H9 (cell line): ENCODE measurements around the gene TCF15. TPM values are rescaled to one million over a fixed set of nuclear protein-coding genes. Genes with fewer than 3 reads are reported as not detected.

Experiments
- DNase-seq: peaks from one replicate; pipeline ENCODE4 v3.0.0-alpha.2; 2017
- H2AFZ ChIP-seq: one replicate; pipeline ENCODE4 v1.6.1; 2013; ENCODE audit warnings: mild to moderate bottlenecking, low read length, control low read depth, moderate library complexity
- H2AK5ac ChIP-seq: 2 replicates; pipeline ENCODE4 v1.6.1; 2013; ENCODE audit warnings: low read length, control low read depth, mixed read lengths; ENCODE audit not compliant: insufficient read length
- H2BK120ac ChIP-seq: one replicate; pipeline ENCODE4 v1.6.1; 2013; ENCODE audit warnings: low read depth, mild to moderate bottlenecking, low read length, control low read depth, inconsistent platforms; ENCODE audit not compliant: poor library complexity, severe bottlenecking
- H2BK12ac ChIP-seq: 2 replicates; pipeline ENCODE4 v1.6.1; 2013; ENCODE audit warnings: low read length, control low read depth, mixed read lengths, low read depth; ENCODE audit not compliant: insufficient read length
- H2BK15ac ChIP-seq: 2 replicates; pipeline ENCODE4 v1.6.1; 2013; ENCODE audit warnings: low read depth, low read length, control low read depth
- H2BK20ac ChIP-seq: one replicate; pipeline ENCODE4 v1.6.1; 2013; ENCODE audit warnings: low read depth, mild to moderate bottlenecking, low read length, control low read depth, inconsistent platforms; ENCODE audit not compliant: poor library complexity, severe bottlenecking
- H2BK5ac ChIP-seq: 2 replicates; pipeline ENCODE4 v1.6.1; 2013; ENCODE audit warnings: low read length, control low read depth, mixed read lengths; ENCODE audit not compliant: insufficient read length
- H3K14ac ChIP-seq: 2 replicates; pipeline ENCODE4 v1.6.1; 2013; ENCODE audit warnings: low read length, control low read depth; ENCODE audit not compliant: insufficient read depth
- H3K18ac ChIP-seq: 2 replicates; pipeline ENCODE4 v1.6.1; 2013; ENCODE audit warnings: low read depth, mild to moderate bottlenecking, mixed read lengths, low read length, control low read depth; ENCODE audit not compliant: insufficient read length
- H3K23ac ChIP-seq: 2 replicates; pipeline ENCODE4 v1.6.1; 2013; ENCODE audit warnings: low read length, control low read depth, mixed read lengths, low read depth; ENCODE audit not compliant: insufficient read length
- H3K23me2 ChIP-seq: 2 replicates; pipeline ENCODE4 v1.6.1; 2013; ENCODE audit warnings: low read depth, mild to moderate bottlenecking, mixed read lengths, low read length, control low read depth; ENCODE audit not compliant: insufficient read length, poor library complexity, severe bottlenecking
- H3K27ac ChIP-seq: 2 replicates; pipeline ENCODE4 v1.5.1; 2013; ENCODE audit warnings: low read length, control low read depth, mixed read lengths, low read depth; ENCODE audit not compliant: insufficient read length
- H3K27me3 ChIP-seq: 2 replicates; pipeline ENCODE4 v1.6.1; 2013; ENCODE audit warnings: low read length, control low read depth, inconsistent platforms; ENCODE audit not compliant: insufficient read depth
- H3K4ac ChIP-seq: 2 replicates; pipeline ENCODE4 v1.6.1; 2013; ENCODE audit warnings: low read depth, mild to moderate bottlenecking, control low read depth, inconsistent platforms, low read length, moderate library complexity
- H3K4me1 ChIP-seq: 2 replicates; pipeline ENCODE4 v1.6.1; 2013; ENCODE audit warnings: low read length, control low read depth, inconsistent platforms; ENCODE audit not compliant: insufficient read depth
- H3K4me2 ChIP-seq: 2 replicates; pipeline ENCODE4 v1.6.1; 2013; ENCODE audit warnings: low read length, control low read depth, mixed read lengths; ENCODE audit not compliant: insufficient read length, insufficient read depth
- H3K56ac ChIP-seq: 2 replicates; pipeline ENCODE4 v1.6.1; 2013; ENCODE audit warnings: low read depth, mild to moderate bottlenecking, mixed read lengths, low read length, control low read depth; ENCODE audit not compliant: insufficient read length
- H3K79me1 ChIP-seq: 2 replicates; pipeline ENCODE4 v1.6.1; 2013; ENCODE audit warnings: low read depth, mild to moderate bottlenecking, moderate library complexity, low read length, control low read depth, inconsistent platforms; ENCODE audit not compliant: insufficient read depth, poor library complexity, severe bottlenecking
- H3K79me2 ChIP-seq: 2 replicates; pipeline ENCODE4 v1.6.1; 2013; ENCODE audit warnings: low read length, control low read depth, inconsistent platforms; ENCODE audit not compliant: insufficient read depth
- H3K9ac ChIP-seq: 2 replicates; pipeline ENCODE4 v1.6.1; 2013; ENCODE audit warnings: low read length, control low read depth, mixed read lengths; ENCODE audit not compliant: insufficient read length; ENCODE audit errors: extremely low read depth
- H3K9me3 ChIP-seq: one replicate; pipeline ENCODE4 v1.6.1; 2013; ENCODE audit warnings: low read depth, low read length, inconsistent platforms; ENCODE audit not compliant: control insufficient read depth
- H3T11ph ChIP-seq: one replicate; pipeline ENCODE4 v1.6.1; 2013; ENCODE audit warnings: mild to moderate bottlenecking, low read length, control low read depth, inconsistent platforms
- H4K20me1 ChIP-seq: one replicate; pipeline ENCODE4 v1.6.1; 2013; ENCODE audit not compliant: control insufficient read depth, insufficient read length, insufficient read depth
- H4K5ac ChIP-seq: 2 replicates; pipeline ENCODE4 v1.6.1; 2013; ENCODE audit warnings: low read depth, mild to moderate bottlenecking, mixed read lengths, low read length, control low read depth; ENCODE audit not compliant: insufficient read length
- H4K8ac ChIP-seq: replicated peaks from 2 replicates; pipeline ENCODE4 v1.6.1; 2013; ENCODE audit warnings: low read length, control low read depth, mixed read lengths, low read depth; ENCODE audit not compliant: insufficient read length
- H4K91ac ChIP-seq: 2 replicates; pipeline ENCODE4 v1.6.1; 2013; ENCODE audit warnings: low read depth, mild to moderate bottlenecking, moderate library complexity, mixed read lengths, low read length, control low read depth; ENCODE audit not compliant: insufficient read length
- H3K27ac Mint-ChIP-seq, 3 experiments: 2 replicates in 2 of 3; 3 replicates in 1 of 3; pipeline ENCODE4 v1.8.0; 2020 to 2021; ENCODE audit warnings: mixed read lengths in 3 of 3, mild to moderate bottlenecking in 1 of 3, moderate library complexity in 1 of 3
- H3K27me3 Mint-ChIP-seq: 2 replicates; pipeline ENCODE4 v1.8.0; 2021; ENCODE audit warnings: low read depth, mild to moderate bottlenecking, moderate library complexity, mixed read lengths
- H3K36me3 Mint-ChIP-seq, 3 experiments: 2 replicates in 2 of 3; 3 replicates in 1 of 3; pipeline ENCODE4 v1.8.0; 2020 to 2021; ENCODE audit warnings: low read depth in 3 of 3, mixed read lengths in 3 of 3; ENCODE audit not compliant: insufficient read depth in 1 of 3
- H3K4me1 Mint-ChIP-seq, 2 experiments: 2 replicates each; pipeline ENCODE4 v1.8.0; 2020; ENCODE audit warnings: mixed read lengths in 2 of 2
- H3K4me3 Mint-ChIP-seq, 2 experiments: 2 replicates in 1 of 2; 3 replicates in 1 of 2; pipeline ENCODE4 v1.8.0; 2020 to 2021; ENCODE audit warnings: mild to moderate bottlenecking in 2 of 2, mixed read lengths in 2 of 2, moderate library complexity in 1 of 2
- H3K9me3 Mint-ChIP-seq, 2 experiments: 2 replicates in 1 of 2; 3 replicates in 1 of 2; pipeline ENCODE4 v1.8.0; 2020; ENCODE audit warnings: mild to moderate bottlenecking in 2 of 2, mixed read lengths in 2 of 2, moderate library complexity in 1 of 2
- CTCF ChIP-seq: fragments of 200-600 bp; sonication (generic); conservative IDR thresholded peaks from 3 replicates; pipeline ENCODE4 v1.8.0; 2021; ENCODE audit warnings: antibody characterized with exemption, mild to moderate bottlenecking
- WGBS: extraction: QIAGEN DNeasy Blood & Tissue Kit; methylation state at CpG from one replicate; pipeline ENCODE4 v1.1.7; 2013; ENCODE audit warnings: missing lambda C conversion rate, low lambda C conversion rate, mixed read lengths; ENCODE audit not compliant: insufficient read length; ENCODE audit errors: extremely low coverage; 5-methylcytosine and 5-hydroxymethylcytosine counted together
- total RNA-seq: library from RNA; stranded (reverse); gene quantifications from 2 replicates; pipeline ENCODE4 v1.2.1, GENCODE V29; 2021

TCF15 gene
- total RNA-seq, 1 experiment from 2014 or later = 2.0 TPM

- Histone ChIP-seq H3K27ac (no peak overlapping the region), H3T11ph (no peak overlapping the region), H2BK20ac (no peak overlapping the region), H3K4me2 (no peak overlapping the region), H3K23ac (no peak overlapping the region), H4K20me1 (no peaks in the 10 kb centered on the region), H2BK12ac (no peak overlapping the region), H3K9me3 (no peaks in the 10 kb centered on the region), H3K4ac (no peak overlapping the region), H3K27me3 (no peaks in the 10 kb centered on the region), H4K5ac (no peak overlapping the region), H2AK5ac (no peak overlapping the region), H2BK5ac (no peak overlapping the region), H3K18ac (no peak overlapping the region), H4K91ac (no peak overlapping the region), H3K14ac (no peak overlapping the region), H3K9ac (no peak overlapping the region), H3K4me1 (no peaks in the 10 kb centered on the region; the same call in 1 of the 2 replicates), H3K79me1 (no peaks in the 10 kb centered on the region), H3K79me2 (no peaks in the 10 kb centered on the region; the same call in 1 of the 2 replicates), H2AFZ (no peak overlapping the region), H4K8ac (no peak overlapping the region), H3K56ac (no peak overlapping the region), H2BK15ac (no peak overlapping the region), H2BK120ac (no peak overlapping the region), H3K23me2 (peaks cover 4% of the 10 kb centered on the region)
- no peak for DNase-seq
- H3K4me1 Mint-ChIP-seq = peaks cover 27 to 29% of the 10 kb centered on the region in 2 experiments
- H3K36me3 Mint-ChIP-seq = peaks cover 25 to 40% (median 37%) of the 10 kb centered on the region in 3 experiments
- H3K9me3 Mint-ChIP-seq = no peaks in the 10 kb centered on the region
- H3K4me3 Mint-ChIP-seq = peak overlapping the region in 1 of 2 experiments; percentile 24; a peak in 2 of 5 replicates
- WGBS = no CpG with 5 or more reads among the region's 5 CpGs
- no peak overlapping the region for H3K27ac Mint-ChIP-seq
- peak; percentile 38 for TF ChIP-seq CTCF
- H3K27me3 Mint-ChIP-seq = peaks cover 9% of the 10 kb centered on the region; the same call in 1 of the 2 replicates
Observed at GRCh38 chr20:650954-651353, 40.8 kb upstream of the TCF15 start.
